ENCODE data around the gene TBC1D3G.
"Not testable (repeated sequence)": the region's sequence is repeated elsewhere in the genome, so short reads cannot be mapped to it uniquely, and the experiment has no call there.

DNA sequence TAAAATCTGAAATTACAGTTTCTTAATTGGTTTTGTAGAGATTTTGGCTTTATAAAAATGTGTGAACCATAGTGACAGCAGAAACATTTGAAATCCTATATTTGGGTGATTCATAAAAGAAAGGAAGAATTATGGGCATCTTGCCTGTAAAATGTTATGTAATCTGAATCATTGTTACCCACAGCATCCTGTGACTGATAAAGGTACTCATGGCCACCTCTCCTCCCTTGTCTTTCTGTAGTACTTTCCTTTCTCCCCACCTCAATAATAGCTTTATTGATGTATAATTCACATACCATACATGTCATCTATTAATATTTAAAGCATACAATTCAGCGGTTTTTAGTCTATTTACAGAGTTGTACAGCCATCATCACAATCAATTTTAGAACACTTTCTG lies 28.5 kb upstream of the TBC1D3G start:
- TF ChIP-seq POLR2A (IDR thresholded peaks at IDR 0.05; ENCODE audit: extremely low read depth, insufficient read length), result not testable (repeated sequence)
- TF ChIP-seq, protein P1, sequence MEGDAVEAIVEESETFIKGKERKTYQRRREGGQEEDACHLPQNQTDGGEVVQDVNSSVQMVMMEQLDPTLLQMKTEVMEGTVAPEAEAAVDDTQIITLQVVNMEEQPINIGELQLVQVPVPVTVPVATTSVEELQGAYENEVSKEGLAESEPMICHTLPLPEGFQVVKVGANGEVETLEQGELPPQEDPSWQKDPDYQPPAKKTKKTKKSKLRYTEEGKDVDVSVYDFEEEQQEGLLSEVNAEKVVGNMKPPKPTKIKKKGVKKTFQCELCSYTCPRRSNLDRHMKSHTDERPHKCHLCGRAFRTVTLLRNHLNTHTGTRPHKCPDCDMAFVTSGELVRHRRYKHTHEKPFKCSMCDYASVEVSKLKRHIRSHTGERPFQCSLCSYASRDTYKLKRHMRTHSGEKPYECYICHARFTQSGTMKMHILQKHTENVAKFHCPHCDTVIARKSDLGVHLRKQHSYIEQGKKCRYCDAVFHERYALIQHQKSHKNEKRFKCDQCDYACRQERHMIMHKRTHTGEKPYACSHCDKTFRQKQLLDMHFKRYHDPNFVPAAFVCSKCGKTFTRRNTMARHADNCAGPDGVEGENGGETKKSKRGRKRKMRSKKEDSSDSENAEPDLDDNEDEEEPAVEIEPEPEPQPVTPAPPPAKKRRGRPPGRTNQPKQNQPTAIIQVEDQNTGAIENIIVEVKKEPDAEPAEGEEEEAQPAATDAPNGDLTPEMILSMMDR (IDR thresholded peaks at IDR 0.05; ENCODE audit: low read depth, low read length), result not testable (repeated sequence)

All from NB4 (cell line).